Measurements from ENCODE around the gene BMF. TPM values are rescaled to one million over a fixed set of nuclear protein-coding genes. Genes with fewer than 3 reads are reported as not detected.

Gene BMF
- total RNA-seq, 2 donors from 2014 or later = 23.7 to 25.9 TPM

GRCh38 chr15:40055576-40056293 is 52.9 kb downstream of the BMF start:
- peaks cover 0 to 2% of the 10 kb centered on the region in 2 donors for H3K36me3 Mint-ChIP-seq (ENCODE audit: insufficient read depth in 2 of 2)
- H3K9me3 Mint-ChIP-seq = no peaks in the 10 kb centered on the region
- H3K27ac Mint-ChIP-seq = no peak overlapping the region
- no peaks in the 10 kb centered on the region for H3K27me3 Mint-ChIP-seq (ENCODE audit: low read depth)
- H3K4me3 Mint-ChIP-seq = peak overlapping the region in 1 of 2 donors; percentile 73
- ATAC-seq (replicated peaks in 1 of 2) (peak; percentile 33 to 40), DNase-seq (peak in 1 of 2 donors; percentile 29)
- peaks cover 67% of the 10 kb centered on the region for H3K4me1 Mint-ChIP-seq (ENCODE audit: low read depth)

DNA sequence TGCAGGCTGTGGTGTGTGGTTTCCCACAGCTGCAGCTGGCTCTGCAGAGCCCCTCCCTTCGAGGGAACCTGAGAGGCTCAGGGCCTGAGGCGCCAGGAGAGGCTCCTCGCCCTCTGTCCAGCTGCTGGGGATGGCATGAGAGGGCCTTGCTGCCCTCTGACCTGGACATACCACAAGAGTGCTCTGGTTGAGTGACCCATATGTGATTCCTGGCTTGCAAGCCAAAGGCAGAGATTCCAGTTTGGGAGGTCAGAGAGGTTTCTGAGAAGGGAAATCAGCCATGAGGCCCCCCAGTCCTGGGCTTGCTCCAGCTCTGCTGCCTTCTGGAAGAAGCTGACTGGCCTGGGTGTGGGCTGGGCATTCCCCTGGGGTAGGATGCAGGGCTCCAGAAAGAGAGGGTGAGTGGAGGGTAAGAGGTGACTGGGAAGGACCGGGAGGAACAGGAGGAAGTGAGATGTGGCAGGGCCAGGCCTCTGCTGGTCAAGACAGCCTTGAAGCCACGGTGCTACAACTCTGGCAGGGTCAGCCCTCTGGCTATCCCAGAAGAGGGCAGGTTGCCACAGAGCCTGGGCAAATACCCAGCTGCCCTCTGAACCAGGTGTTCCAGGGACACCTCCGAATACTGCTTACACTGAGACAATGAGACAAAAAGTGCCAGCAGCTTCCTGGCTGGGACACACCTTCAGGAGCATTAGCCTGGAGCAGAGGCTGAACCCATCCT is 53.7 kb downstream of the BMF start:
- H3K4me1 Mint-ChIP-seq (ENCODE audit: low read depth) = peaks cover 72% of the 10 kb centered on the region
- peaks cover 0 to 3% of the 10 kb centered on the region in 2 donors for H3K36me3 Mint-ChIP-seq (ENCODE audit: insufficient read depth in 2 of 2)
- H3K9me3 Mint-ChIP-seq = peaks cover 0 to 3% of the 10 kb centered on the region in 2 donors
- peak overlapping the region; percentile 41 to 73 for H3K4me3 Mint-ChIP-seq
- H3K27ac Mint-ChIP-seq = peak overlapping the region; percentile 67
- ATAC-seq (replicated peaks in 1 of 2) (peak; percentile 48 to 49), DNase-seq (peak; percentile 44 to 46)
- H3K27me3 Mint-ChIP-seq (ENCODE audit: low read depth) = no peaks in the 10 kb centered on the region

- Mint-ChIP-seq H3K4me3 (peak overlapping the region; percentile 41 to 73), H3K27me3 (ENCODE audit: low read depth) (no peaks in the 10 kb centered on the region), H3K27ac (no peak overlapping the region), H3K36me3 (ENCODE audit: insufficient read depth in 2 of 2) (peaks cover 0 to 3% of the 10 kb centered on the region in 2 donors), H3K9me3 (peaks cover 0 to 4% of the 10 kb centered on the region in 2 donors), H3K4me1 (ENCODE audit: low read depth) (peaks cover 76% of the 10 kb centered on the region)
- no peak for DNase-seq
- peak; percentile 41 to 47 for ATAC-seq (replicated peaks in 1 of 2)
Observed at GRCh38 chr15:40054605-40054854, 54.1 kb downstream of the BMF start.

- DNase-seq (peak; percentile 38 to 66), ATAC-seq (replicated peaks in 1 of 2) (peak; percentile 72 to 74)
- Mint-ChIP-seq H3K4me1 (ENCODE audit: low read depth) (peaks cover 82% of the 10 kb centered on the region), H3K4me3 (peak overlapping the region; percentile 41 to 73), H3K27me3 (ENCODE audit: low read depth) (no peaks in the 10 kb centered on the region), H3K9me3 (peaks cover 0 to 4% of the 10 kb centered on the region in 2 donors), H3K36me3 (ENCODE audit: insufficient read depth in 2 of 2) (peaks cover 3% of the 10 kb centered on the region in 2 donors), H3K27ac (no peak overlapping the region)
Observed at GRCh38 chr15:40053831-40054604, 54.7 kb downstream of the BMF start.

DNA sequence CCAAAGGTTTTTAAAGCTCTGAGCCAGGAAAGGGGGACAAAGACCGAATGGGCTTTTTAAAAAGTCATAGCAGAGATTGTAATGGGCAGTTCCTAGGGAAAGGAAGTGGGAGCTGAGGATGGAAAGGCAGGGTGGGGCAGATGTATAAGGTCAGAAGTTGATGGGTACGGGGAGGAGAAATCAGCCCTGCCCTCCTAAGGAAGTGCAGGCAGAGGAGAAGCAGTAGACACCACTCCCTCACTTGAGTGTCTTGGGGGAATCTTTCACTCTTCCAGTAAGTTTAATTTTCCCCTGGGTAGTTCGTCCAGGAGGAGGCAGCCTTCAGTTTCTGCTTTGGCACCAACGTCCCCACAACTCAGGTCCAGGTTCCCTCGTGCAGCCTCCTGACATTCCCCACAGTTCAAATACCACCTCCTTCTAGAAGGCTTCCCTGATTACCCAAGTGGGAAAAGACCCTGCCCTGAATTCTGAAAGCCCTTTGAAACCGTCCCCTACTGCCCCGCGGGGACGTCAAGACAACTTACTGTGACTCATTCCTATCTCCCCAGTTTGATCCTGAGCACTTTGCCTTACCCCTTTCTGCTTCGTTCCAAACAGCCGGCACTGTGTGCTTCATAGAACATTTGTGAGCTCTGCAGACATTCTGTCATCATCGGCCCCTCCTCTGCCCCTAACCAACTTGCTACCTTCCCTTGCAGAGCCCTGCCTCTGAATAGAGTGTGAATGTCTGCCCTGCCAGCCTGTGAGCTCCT is 55.4 kb downstream of the BMF start:
- H3K4me3 Mint-ChIP-seq = peak overlapping the region; percentile 18 to 73
- no peaks in the 10 kb centered on the region for H3K27me3 Mint-ChIP-seq (ENCODE audit: low read depth)
- H3K27ac Mint-ChIP-seq = no peak overlapping the region
- H3K4me1 Mint-ChIP-seq (ENCODE audit: low read depth) = peaks cover 83% of the 10 kb centered on the region
- ATAC-seq (replicated peaks in 1 of 2) (no peak), DNase-seq (no peak)
- peaks cover 0 to 4% of the 10 kb centered on the region in 2 donors for H3K9me3 Mint-ChIP-seq
- peaks cover 3% of the 10 kb centered on the region in 2 donors for H3K36me3 Mint-ChIP-seq (ENCODE audit: insufficient read depth in 2 of 2)

DNA sequence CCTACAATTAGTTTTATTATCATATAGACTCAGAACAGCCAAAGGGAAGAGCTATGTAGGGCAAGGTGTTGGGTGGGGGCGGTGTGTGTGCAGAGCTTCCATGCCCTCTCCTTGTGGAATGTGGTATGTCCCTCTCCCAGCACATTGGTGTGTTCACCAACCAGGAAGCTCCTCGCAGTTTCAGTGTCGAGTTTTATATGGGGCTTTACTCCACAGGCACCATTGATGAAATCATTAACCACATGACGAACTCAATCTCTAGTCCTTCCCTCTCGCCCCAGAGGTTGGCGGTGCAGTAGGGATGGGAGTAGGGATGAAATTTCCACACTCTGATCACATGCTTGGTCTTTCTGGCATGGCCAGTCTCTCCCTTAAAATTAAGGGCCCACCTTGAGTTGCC is 56.1 kb downstream of the BMF start:
- H3K9me3 Mint-ChIP-seq = peaks cover 0 to 4% of the 10 kb centered on the region in 2 donors
- H3K27ac Mint-ChIP-seq = no peak overlapping the region
- peaks cover 3% of the 10 kb centered on the region in 2 donors for H3K36me3 Mint-ChIP-seq (ENCODE audit: insufficient read depth in 2 of 2)
- no peaks in the 10 kb centered on the region for H3K27me3 Mint-ChIP-seq (ENCODE audit: low read depth)
- H3K4me1 Mint-ChIP-seq (ENCODE audit: low read depth) = peaks cover 83% of the 10 kb centered on the region
- H3K4me3 Mint-ChIP-seq = no peak overlapping the region
- no peak for ATAC-seq (replicated peaks in 1 of 2)
- no peak for DNase-seq

- H3K36me3 Mint-ChIP-seq (ENCODE audit: insufficient read depth in 2 of 2) = peaks cover 3% of the 10 kb centered on the region in 2 donors
- peak overlapping the region; percentile 26 for H3K27ac Mint-ChIP-seq
- H3K4me3 Mint-ChIP-seq = no peak overlapping the region
- DNase-seq (no peak), ATAC-seq (replicated peaks in 1 of 2) (no peak)
- H3K27me3 Mint-ChIP-seq (ENCODE audit: low read depth) = no peaks in the 10 kb centered on the region
- peaks cover 0 to 4% of the 10 kb centered on the region in 2 donors for H3K9me3 Mint-ChIP-seq
- H3K4me1 Mint-ChIP-seq (ENCODE audit: low read depth) = peaks cover 88% of the 10 kb centered on the region
Observed at GRCh38 chr15:40051616-40052415, 56.9 kb downstream of the BMF start.

DNA sequence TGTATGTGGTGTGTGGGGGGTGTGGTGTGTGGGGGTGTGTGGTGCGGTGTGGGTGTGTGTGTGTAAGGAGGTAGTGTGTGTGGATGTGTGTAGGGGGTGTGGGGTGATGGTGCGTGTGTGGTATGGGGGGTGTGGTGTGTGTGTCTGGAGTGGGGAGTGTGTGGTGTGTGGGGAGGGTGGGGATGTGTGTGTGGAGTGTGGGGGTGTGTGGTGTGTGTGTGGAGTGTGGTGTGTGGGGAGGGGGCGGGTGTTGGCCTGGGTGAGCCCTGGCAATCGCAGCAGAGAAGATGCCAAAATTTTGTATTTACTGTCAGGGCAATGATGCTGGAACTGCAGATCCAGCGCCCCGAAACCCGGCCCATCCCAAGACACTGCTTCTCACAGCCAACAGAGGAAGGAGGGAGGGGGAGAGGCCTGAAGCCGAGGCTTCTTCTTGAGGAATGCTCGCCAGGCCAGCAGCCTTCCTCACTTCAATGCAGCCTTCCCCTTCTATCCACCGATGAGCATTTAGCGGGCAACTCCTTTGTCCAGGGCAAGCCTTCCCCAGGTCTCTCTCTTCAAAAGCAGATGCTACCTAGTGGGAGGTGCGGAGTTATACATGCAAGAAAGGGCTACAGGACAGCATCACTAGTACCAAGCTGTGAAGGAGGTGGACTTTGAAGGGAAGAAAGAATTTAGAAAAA is 57.8 kb downstream of the BMF start:
- peaks cover 0 to 4% of the 10 kb centered on the region in 2 donors for H3K9me3 Mint-ChIP-seq
- H3K27ac Mint-ChIP-seq = peak overlapping the region; percentile 26
- peaks cover 3% of the 10 kb centered on the region in 2 donors for H3K36me3 Mint-ChIP-seq (ENCODE audit: insufficient read depth in 2 of 2)
- H3K4me3 Mint-ChIP-seq = no peak overlapping the region
- H3K27me3 Mint-ChIP-seq (ENCODE audit: low read depth) = no peaks in the 10 kb centered on the region
- H3K4me1 Mint-ChIP-seq (ENCODE audit: low read depth) = peaks cover 91% of the 10 kb centered on the region
- DNase-seq = peak in 1 of 2 donors; percentile 30
- no peak for ATAC-seq (replicated peaks in 1 of 2)

DNA sequence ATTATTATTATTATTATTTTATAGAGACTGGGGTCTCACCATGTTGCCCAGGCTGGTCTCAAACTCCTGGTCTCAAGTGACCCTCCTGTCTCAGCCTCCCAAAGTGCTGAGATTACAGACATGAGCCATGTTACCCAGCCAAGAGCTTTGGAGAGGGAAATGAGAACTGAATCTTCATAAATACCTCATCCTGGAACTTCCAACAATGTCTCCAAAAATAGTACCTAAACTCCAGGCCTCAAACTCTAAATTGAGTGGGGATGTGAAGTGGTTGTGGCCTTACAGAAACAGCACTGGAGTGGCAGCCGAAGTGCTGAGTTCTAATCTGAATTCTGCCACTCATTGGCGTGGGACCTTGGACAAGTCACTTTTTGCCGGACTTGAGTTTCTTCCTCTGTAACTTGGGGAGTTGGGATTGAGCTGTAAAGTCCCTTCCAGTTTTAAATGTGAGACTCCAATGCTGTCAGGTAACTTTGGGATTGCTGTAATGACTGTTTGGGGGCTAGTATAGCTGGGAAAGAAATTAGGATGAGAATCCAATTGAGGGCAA is 59.7 kb downstream of the BMF start:
- Mint-ChIP-seq H3K27ac (peak overlapping the region; percentile 82), H3K4me1 (ENCODE audit: low read depth) (peaks cover 91% of the 10 kb centered on the region), H3K36me3 (ENCODE audit: insufficient read depth in 2 of 2) (peaks cover 3% of the 10 kb centered on the region in 2 donors), H3K27me3 (ENCODE audit: low read depth) (no peaks in the 10 kb centered on the region), H3K4me3 (peak overlapping the region in 1 of 2 donors; percentile 17), H3K9me3 (peaks cover 0 to 4% of the 10 kb centered on the region in 2 donors)
- ATAC-seq (replicated peaks in 1 of 2) = no peak
- DNase-seq = no peak

DNA sequence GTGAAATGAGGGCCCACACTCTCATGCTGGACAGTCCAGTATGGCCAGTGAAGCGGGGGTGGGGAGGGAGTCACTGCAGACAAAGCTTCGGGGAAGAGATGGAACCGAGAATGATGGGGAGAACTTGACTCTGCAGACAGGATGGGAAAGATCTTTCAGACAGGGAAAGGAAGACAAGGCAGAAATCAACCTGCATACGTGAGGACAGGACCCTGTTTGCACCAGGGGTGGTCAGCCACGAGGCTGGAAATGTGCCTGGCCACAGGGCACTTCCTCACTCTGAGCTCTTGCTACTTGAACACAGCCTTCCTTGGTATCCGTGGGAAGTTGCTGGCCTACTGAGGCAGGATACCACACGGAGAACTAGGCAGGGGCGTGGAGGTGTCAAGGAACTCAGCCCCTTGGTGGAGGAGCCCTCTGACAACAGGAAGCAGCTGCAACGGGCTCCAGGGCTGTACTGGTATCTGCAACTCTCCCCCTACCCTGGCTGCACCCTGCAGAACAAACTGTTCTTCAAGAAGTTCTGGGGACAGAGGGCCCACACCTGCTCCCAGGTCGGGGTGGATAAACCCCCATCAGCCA is 60.4 kb downstream of the BMF start:
- peak; percentile 20 to 22 for DNase-seq

More for the DNA sequence above, 60.4 kb downstream of the BMF start:
- peaks cover 3% of the 10 kb centered on the region in 2 donors for H3K36me3 Mint-ChIP-seq (ENCODE audit: insufficient read depth in 2 of 2)
- H3K27ac Mint-ChIP-seq = peak overlapping the region; percentile 94
- H3K4me1 Mint-ChIP-seq (ENCODE audit: low read depth) = peaks cover 87% of the 10 kb centered on the region
- no peak for ATAC-seq (replicated peaks in 1 of 2)
- peak overlapping the region; percentile 78 for H3K4me3 Mint-ChIP-seq
- H3K9me3 Mint-ChIP-seq = peaks cover 0 to 4% of the 10 kb centered on the region in 2 donors
- H3K27me3 Mint-ChIP-seq (ENCODE audit: low read depth) = no peaks in the 10 kb centered on the region
